Coronary artery (tissue), 2 donors: ENCODE data around the gene TMEM178B.

Experiments
- DNase-seq: peaks from one replicate; pipeline ENCODE4 v3.0.0-alpha.2; 2017; ENCODE audit warnings: low spot score
- H3K27ac ChIP-seq, 2 donors: fragments of 200-600 bp; sonication (generic); one replicate each; pipeline ENCODE4 v1.5.1; 2016 to 2019
- H3K4me3 ChIP-seq: fragments of 200-600 bp; sonication (generic); 2 replicates; pipeline ENCODE4 v1.5.1; 2016; ENCODE audit warnings: mild to moderate bottlenecking, moderate library complexity
- CTCF ChIP-seq: fragments of 200-600 bp; sonication (generic); IDR thresholded peaks from one replicate; pipeline ENCODE4 v1.5.1; 2019; ENCODE audit warnings: antibody characterized with exemption

Gene TMEM178B

GRCh38 chr7:141387521-141388217 lies 313.8 kb downstream of the TMEM178B start:
- no peak overlapping the region for H3K27ac ChIP-seq
- no peak for TF ChIP-seq CTCF

GRCh38 chr7:141389140-141389796 lies 315.4 kb downstream of the TMEM178B start:
- no peak overlapping the region for H3K4me3 ChIP-seq
- no peak for DNase-seq
- TF ChIP-seq CTCF = no peak
- H3K27ac ChIP-seq = no peak overlapping the region

More at GRCh38 chr7:141387521-141388217, 313.8 kb downstream of the TMEM178B start:
- DNase-seq = no peak
- no peak overlapping the region for H3K4me3 ChIP-seq

GRCh38 chr7:141390339-141390738 lies 316.5 kb downstream of the TMEM178B start:
- Histone ChIP-seq H3K27ac (no peak overlapping the region), H3K4me3 (no peak overlapping the region)
- no peak for DNase-seq

GRCh38 chr7:141393056-141393455 lies 319.2 kb downstream of the TMEM178B start:
- no peak overlapping the region for H3K27ac ChIP-seq
- DNase-seq = no peak

More at GRCh38 chr7:141390339-141390738, 316.5 kb downstream of the TMEM178B start:
- TF ChIP-seq CTCF = no peak

GRCh38 chr7:141397236-141398163 lies 323.6 kb downstream of the TMEM178B start:
- no peak overlapping the region for H3K27ac ChIP-seq
- DNase-seq = no peak
- H3K4me3 ChIP-seq = no peak overlapping the region
- TF ChIP-seq CTCF = no peak

More at GRCh38 chr7:141393056-141393455, 319.2 kb downstream of the TMEM178B start:
- TF ChIP-seq CTCF = no peak
- no peak overlapping the region for H3K4me3 ChIP-seq

- no peak overlapping the region for H3K4me3 ChIP-seq
- no peak overlapping the region for H3K27ac ChIP-seq
- DNase-seq = no peak
- TF ChIP-seq CTCF = no peak
These were observed 326.5 kb downstream of the TMEM178B start for GRCh38 chr7:141400356-141400755.
